HG02943 (cell line): ENCODE data around the gene KRT82.
"Not testable (repeated sequence)": the region's sequence is repeated elsewhere in the genome, so short reads cannot be mapped to it uniquely, and the experiment has no call there.

Source experiments
- ATAC-seq: cut with Tn5 transposase; IDR thresholded peaks from one replicate; pipeline ENCODE4 v1.9.1; 2021; ENCODE audit warnings: mild to moderate bottlenecking, low read depth, moderate library complexity; ENCODE audit not compliant: unreplicated experiment

Gene KRT82

DNA sequence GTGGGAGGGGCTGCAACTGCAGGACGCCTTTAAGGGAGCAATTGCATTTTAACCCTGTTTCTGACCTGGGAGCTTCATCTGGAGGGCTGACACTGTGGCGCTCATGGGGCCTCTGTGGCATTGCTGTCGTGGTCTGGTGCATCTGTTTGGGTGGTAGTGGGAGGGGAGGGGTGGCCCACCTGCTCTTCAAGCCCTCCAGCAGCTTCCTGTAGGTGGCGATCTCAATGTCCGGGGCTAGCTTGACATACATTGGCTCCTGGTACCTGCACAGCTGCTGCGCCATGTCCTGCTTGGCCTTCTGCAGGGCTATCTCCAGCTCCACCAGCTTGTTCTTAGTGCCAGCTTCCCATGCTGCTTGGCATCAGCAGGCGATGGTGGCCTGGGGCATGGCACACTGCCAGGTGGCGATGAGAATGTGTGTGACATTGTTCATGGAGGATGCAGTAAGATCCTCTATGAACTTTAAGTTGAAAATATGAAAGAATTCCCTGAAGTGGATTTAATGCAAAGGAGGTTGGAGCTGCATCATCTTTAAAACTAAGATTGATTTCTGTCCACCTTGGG is 7.7 kb upstream of the KRT82 start:
- ATAC-seq: no peak

DNA sequence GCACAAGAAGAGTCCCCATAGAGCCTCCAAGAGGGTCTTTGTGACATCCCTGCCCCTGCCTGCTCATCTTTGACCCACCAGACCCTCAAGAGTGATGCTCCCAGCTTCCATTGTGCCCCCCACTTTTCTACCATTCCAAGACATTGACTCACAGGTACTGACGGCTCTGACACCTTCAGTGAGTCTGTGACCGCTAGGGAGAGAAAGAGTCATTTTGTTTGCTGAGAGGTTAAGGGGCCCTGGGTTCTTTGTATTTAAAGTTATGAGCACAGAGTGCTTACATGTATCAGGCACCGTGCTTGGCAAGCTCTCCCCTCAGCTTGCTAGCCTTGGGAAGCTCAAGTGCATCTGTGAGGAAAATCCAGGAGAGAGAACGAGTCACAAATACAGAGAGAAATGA is 7.1 kb upstream of the KRT82 start:
- no peak for ATAC-seq

DNA sequence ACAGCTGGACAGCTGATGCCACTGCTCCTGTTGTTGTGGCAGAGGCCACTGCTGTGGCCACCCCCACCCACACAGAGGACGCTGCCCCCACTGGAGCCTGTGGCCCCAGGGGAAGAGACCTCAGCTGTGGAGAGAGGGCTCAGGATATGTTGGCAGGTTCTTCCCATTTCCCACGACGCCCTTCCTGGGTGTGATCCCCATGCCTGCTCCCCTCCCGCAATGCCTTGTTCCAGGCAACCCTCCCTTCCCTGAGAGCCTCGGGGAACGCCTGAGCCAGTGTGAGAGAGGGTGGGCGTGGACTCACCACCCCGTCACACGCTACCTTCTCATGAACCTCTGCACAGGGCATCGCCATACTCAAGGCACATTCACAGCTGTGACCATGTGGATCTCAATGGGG is 5.7 kb upstream of the KRT82 start:
- no peak for ATAC-seq

DNA sequence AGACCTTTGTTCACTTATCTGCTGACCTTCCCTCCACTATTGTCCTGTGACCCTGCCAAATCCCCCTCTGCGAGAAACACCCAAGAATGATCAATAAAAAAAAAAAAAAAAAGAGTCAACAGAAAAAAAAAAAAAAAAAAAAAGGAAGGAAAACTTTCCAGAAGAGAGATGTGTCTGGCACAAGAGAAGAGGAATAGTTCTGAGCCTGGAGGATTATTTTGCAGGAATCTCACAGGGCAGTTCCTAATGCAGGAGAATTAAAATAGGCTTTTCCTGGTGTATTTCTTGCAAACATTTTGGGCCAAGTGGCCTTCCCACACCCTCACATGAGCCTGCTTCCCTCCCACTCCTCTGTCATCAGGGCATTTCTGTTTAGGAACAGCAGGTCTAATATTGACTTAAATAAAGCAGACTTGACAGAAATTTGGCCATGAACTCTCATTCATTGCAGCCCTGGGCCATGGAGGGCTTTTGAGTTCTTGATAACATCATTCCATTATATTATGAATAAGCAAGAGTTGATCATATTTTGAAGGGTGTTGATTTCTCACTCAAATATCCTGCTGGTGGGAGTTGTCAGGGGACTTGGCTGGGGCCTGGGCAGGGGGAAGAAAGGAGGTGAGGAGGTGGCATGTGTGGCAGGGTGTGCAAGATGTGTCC is 4.6 kb upstream of the KRT82 start:
- not testable (repeated sequence) for ATAC-seq

DNA sequence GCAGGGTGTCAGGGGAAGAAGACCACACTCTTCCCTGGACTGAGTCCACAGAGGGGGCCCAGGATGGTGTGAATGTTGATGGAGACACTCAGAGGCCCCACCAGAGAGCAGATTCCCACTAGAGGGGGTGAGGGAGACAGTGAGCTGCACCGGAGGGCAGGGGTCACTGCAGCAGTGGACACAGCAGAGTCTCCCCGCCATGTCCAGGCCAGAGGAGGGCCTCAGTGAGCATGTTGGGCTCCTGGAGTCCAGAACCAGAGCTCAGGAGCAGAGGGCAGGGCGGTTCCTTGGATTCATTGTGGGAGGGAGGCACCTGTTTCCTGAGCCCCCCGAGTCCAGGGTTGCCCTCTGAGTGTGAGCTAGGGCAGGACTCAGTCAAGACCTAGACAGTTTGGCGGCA is 1.8 kb upstream of the KRT82 start:
- no peak for ATAC-seq

DNA sequence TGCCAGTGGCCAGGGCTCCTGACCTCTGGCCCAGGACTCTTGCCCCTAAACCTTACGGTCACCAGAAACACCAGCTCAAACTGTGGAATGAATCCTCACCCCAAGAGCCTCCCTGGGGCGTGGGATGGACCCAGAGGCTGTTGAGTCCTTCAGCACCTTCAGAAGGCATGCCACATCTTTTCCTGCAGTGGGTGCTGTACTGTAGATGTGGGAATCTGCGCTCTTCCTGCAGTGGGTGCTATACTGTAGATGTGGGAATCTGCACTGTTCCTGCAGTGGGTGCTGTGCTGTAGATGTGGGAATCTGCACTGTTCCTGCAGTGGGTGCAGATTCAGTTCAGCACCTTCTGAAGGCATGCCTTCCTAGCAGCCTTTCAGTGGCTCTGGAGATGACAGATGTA is 1.2 kb downstream of the KRT82 start:
- ATAC-seq: no peak

DNA sequence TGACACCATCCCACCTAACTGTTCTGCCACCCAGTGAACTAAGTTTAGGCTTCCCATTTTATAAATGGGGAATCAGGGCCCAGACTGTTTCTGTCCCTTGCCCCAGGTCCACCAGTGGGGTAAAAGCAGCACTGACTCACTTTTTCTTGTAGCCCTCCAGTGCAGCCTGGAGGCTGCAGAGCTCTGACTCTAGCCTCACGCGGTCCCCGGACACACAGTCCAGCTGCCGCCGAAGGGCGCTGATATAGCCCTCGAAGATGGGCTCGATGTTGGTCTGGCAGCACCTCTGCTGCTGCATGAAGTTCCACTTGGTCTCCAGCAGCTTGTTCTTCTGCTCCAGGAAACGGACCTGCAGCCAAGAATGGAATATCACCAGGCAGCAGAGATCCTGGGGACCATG is 2.6 kb downstream of the KRT82 start:
- ATAC-seq: no peak

DNA sequence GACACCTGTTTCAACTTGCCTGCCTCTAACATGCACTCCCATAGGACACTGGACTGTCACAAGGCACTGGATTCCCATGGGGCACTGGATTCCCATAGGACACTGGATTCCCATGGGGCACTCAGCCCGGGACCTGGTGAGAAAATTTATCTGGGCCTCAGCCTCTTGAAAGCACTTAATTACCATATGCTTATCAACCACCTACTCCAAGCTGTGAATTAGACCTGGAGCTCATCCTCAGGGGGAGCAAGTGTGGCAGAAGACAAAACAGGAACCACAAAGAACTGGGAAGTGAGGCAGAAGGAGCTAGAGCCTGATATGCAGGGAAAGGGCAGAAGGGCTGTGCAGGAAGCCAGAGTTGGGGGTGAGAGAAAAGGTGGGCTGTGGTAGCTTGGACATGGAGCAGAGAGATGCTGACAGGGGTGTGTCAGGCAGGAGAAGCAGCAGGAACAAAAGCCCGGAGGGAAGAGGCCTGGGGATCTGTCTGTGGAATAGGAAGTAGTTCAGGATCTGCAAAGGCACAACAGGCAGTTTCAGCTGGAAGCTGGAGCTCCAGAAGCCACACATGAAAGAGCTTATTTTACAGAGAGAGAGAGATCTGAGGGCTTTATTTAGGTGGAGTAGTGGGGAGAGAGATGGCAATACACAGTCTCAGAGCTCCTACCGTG is 3.1 kb downstream of the KRT82 start:
- no peak for ATAC-seq

DNA sequence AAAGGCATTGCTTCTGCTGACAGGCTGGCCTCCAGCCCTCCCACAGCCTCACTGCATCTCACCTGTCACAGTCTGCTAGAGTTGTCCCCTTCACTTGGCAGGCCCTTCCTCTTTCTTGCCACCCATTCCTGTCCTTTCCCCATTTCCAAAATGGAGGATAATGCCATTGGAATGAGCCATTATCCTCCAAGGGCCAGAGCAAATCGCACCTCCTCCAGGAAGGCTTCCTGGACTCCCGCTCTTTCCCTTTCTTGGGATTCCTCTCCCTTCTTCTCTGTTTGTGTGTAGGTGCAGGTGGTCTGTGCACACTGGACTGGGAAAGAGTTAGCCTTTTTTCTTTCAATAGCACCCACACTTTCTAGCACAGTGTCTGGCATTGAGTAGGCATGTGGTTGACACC is 3.8 kb downstream of the KRT82 start:
- ATAC-seq: no peak

DNA sequence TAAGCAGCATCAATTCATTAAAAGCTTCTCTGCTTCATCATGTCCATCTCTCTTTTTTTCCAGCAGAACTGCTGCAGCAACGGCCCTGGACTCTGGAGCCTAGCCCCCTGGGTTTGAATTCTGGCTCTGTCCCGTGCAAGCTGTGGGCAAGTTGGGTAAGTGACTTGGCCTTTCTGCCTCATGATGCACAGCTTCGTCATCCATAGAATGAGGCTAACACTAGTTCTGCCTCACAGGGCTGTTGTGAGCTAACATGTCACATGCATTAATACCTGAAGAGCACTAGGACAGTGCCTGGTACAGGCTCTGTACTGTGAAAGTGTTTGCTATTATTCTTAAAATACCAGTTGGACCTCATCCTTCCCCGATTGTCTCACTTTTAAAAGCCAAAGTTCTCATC is 4.2 kb downstream of the KRT82 start:
- ATAC-seq: no peak

DNA sequence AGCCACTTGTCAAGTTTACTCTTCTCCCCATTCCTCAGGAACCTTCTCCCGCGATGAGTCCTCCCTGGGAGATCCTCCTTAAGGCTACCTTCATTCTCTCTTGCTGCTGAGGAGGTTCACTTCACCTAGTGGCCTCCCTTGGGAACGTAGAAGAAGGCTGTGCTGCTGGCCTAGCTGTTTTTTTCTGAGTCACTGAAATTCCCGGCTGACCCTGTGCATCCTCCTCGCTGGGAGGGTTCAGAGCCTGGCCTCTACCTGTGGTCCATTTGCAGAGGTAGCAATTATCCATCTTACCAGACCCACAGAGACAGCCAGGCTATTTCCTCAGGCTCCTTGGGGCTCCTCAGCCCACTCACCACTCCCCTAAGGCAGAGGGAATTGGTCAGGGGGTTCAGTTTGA is 4.6 kb downstream of the KRT82 start:
- no peak for ATAC-seq

DNA sequence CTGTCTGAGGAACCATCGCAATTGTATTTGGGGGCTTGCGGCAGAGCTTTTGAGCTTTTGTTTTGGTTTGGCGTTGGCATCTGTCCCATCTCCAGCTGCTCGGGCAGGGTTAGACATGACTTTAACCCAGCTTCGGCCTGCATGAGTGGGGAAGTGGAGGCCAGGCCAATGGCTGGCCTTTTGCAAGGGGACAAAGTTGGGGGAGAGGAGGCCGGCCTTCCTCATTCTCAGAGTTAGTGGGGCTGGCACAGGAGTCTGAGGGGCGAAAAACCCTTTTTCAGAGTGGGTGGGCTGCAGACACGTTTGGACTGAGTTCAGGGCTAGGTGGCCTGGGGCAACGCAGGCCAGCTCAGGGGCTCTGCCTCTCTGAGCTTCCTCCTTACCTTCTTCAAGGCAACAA is 5.2 kb downstream of the KRT82 start:
- no peak for ATAC-seq

DNA sequence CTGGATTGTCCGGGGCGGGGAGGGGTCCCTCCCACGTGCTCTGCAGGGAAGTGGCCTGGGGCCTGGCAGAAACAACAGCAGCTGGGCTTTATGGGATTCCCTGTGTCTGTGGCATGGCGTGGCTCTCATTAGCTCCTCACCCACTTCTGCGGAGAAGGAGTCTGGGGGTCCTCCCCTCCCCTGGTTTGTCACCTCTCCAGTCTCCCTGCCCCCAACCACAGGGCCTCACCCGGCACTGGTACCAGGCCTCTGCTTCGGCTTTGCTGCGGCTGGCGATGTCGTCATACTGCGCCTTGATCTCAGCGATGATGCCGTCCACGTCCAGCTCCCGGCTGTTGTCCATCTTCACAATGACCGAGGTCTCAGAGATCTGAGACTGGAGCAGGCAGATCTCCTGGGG is 6.4 kb downstream of the KRT82 start:
- no peak for ATAC-seq

DNA sequence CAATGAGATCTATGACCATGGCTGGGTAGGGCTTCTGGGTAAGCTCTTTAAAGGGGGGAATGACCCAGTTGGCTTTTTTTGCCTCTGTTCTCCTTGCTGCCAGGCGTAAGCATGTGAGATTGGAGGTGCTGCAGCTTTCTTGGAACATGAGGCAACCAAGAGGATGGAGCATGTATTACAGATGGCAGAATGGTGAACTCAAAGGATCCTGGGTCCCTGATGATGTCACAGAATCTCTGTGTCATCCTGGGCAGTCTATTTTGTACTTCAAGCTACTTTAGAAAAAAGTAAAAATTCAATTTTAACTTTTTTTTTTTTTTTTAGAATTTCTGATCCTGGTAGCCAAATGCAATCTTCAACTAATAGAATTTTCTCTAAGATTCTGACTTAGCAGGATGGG is 8.0 kb downstream of the KRT82 start:
- ATAC-seq: no peak

DNA sequence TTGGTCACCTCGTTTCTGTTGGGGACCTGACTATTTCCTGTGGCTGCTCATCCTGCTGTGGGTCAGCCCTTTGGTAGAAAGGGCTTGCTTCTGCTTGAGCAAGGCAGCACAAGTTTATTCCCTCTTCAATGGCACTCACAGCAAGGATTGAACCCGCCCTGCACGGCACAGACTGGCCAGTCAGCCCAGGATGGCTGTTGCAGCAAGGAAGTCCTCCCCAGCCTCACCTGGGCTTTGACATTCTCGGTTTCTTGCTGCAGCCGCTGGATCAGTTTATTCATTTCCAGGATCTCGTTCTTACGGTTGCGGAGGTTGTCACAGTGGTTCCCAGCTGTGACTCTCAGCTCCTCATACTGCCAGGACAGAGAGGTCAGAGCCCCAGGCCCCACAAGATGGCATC is 9.5 kb downstream of the KRT82 start:
- no peak for ATAC-seq

DNA sequence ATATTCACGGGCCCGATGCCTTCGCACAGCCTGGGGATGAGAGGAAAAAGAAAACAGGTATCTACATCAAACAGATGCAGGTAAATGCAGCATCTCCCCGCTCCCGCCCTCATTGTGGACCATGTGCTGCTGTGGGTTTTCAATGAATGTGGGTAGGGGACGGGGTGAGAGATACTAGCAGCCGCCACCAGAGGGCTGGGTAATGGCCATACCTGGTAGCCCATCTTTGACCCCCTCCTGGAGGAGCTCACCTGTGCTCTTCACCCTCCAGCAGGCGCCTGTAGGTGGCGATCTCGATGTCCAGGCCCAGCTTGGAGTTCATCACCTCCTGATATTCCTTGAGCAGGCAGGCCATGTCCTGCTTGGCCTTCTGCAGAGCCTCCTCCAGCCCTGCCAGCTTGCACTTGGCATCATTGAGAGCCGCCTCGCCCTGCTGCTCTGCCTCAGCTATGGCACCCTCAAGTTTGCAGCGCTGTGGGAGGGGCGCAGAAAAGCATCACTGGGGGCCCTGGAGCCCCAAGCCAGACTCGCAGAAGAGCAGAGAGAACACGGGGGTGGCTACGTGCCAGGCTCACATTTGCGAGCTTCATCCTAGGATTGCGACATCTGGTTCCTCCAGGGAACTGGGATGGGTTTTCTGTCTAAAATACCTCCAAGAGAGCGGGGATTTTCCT is 10.2 kb downstream of the KRT82 start:
- ATAC-seq: no peak

DNA sequence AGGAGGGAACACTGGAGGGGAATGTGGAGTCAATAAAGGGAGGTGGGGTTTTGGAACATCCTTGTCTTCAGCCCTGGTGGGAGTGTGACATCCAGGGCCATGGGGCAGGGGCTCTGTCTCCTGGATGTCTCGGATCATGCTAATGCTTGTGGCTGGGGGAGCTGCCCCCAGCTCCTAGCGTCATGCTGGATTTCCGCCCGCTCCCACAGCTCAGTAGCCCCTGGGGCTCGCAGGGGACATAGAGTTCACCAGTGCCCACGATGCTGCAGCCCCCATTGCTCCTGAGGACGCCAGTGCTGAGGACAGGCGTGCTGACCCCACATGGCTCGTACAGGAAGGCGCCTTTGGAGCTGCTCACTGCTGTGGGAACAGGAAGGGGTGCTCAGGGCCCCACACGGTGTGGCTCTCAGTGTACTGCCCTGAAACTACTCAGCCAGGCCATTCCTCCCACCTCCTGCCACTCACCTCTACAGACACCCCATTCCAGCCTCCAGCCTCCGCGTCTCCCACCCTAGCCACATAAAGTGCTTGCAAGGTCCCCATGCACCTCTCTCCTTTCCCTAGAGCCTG is 11.2 kb downstream of the KRT82 start:
- ATAC-seq: no peak

DNA sequence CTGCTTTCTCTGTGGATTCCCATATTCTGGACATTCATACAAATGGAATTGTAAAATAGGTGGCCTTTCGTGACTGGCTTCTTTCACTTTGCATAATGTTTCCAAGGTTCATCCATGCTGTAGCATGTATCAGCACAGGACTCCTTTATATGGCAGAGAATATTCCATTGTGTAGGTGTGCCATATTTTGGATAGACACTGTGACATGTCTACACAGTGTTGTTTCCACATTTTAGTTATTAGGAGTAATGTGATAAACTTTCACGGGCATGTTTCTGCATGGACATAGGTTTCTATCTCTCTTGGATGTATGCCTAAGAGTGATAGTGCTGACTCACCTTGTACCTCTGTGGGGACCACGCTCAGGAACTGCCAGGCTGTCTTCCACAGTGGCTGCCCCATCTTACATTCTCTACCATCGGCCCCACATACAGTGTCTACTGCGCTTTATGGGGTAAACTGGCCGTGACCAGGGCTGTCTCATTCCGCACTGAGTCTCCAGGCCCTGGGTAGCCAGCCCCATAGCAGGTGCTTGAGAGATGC is 13.6 kb downstream of the KRT82 start:
- no peak for ATAC-seq

DNA sequence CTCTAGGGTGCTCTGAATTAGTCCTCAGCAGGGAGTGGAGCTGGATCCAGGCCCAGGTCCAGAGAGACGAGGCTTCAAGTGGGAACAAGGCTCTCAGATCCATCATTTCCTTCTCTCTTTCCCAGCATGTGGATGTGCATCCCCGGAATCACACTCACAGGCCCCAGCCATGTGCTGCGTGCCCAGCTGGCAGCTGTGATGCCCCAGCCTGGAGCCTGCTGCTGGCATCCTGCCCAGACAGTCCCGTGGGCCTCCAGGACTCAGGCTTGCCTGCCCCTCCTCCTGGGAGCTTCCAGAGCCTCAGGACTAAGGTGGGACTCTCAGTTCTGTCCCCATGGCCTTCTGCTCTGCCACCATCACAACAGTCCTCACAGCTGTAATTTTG is 14.5 kb downstream of the KRT82 start:
- no peak for ATAC-seq

DNA sequence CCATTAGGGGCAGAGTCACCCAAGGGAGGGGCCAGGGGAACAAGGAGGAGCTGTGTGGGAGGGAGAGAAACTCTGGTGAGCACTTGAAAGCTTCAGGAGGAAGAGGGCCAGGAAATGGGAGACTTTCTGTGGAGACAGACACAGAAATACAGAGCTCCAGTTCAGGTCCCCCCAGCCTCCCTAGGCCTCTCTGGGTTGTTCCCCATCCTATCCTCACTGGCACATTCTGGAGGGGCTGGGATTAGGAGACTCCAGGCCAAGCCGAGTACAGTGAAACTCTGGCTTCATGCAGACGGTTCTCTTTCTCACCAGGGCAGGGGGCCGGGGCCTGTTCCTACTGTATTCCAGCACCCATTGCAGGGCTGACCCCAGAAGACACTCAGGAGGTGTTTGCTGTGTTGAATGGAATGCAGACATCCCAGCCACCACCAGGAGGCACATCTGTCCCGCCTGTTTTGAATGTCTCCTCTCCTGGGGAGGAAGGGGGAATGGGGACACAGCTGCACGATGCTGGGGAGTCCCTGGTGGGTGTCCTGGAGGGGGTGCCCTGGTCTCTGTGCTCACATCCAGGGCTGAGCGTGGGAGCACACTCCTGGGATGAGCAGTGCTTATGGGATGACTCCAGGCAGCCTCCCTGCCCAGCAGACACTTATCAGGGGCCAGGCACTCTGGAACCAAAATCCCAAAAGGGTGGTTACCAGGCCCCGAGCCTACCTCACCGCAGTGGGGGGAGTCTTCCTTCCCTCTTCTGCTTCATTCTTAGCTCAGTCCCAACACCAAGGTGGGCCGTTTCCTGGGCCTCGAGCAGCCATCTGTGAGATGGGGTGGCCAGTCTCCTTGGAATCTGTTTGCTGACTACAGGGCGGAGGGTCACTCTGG is 15.2 kb downstream of the KRT82 start:
- no peak for ATAC-seq
